B cell (primary cell): ENCODE results near the gene UTP3. TPM values are rescaled to one million over a fixed set of nuclear protein-coding genes. Genes with fewer than 3 reads are reported as not detected.
"Not testable (repeated sequence)": the region's sequence is repeated elsewhere in the genome, so short reads cannot be mapped to it uniquely, and the experiment has no call there.

Source experiments
- ATAC-seq: fragments of 200-7000 bp; cut with Tn5 transposase; one replicate; pipeline ENCODE4 v1.10.0; 2021; ENCODE audit warnings: low read depth, mild to moderate bottlenecking, moderate number of reproducible peaks, moderate library complexity
- CTCF ChIA-PET: fragments of 350-600 bp; sonication (Branson Sonifier 250); formaldehyde crosslinking; loops from one replicate; lab custom pipeline; 2021; ENCODE audit warnings: antibody characterized with exemption, inconsistent platforms; lab: Charles Lee
- POLR2A ChIA-PET: fragments of 350-600 bp; sonication (Branson Sonifier 250); formaldehyde crosslinking; loops from one replicate; lab custom pipeline; 2021; ENCODE audit warnings: antibody characterized with exemption; lab: Charles Lee
- DNase-seq: peaks from one replicate; pipeline ENCODE4 v3.0.0; 2013
- H2AFZ ChIP-seq: 2 replicates; pipeline ENCODE4 v1.6.1; 2012; ENCODE audit warnings: mild to moderate bottlenecking, low read depth, low read length; ENCODE audit not compliant: insufficient read depth, poor library complexity, severe bottlenecking
- H3K27ac ChIP-seq, 2 donors: 1 replicate in 1 of 2; 2 replicates in 1 of 2; pipeline ENCODE4 v1.5.1; 2012 to 2013; ENCODE audit warnings: low read length in 2 of 2, mild to moderate bottlenecking in 2 of 2, moderate library complexity in 1 of 2
- H3K27me3 ChIP-seq, 4 experiments: fragments of 200-600 bp in 1 of 4; sonication (generic) in 1 of 4; replicated peaks in 1 of 4; 1 replicate in 2 of 4; 2 replicates in 2 of 4; pipeline versions ENCODE4 v1.6.1 to v1.7.0; 2013 to 2016; ENCODE audit warnings: low read length in 3 of 4, mild to moderate bottlenecking in 2 of 4, mixed read lengths in 1 of 4, moderate library complexity in 1 of 4; ENCODE audit not compliant: insufficient read depth in 4 of 4, control insufficient read depth in 3 of 4; ENCODE audit errors: control extremely low read depth in 1 of 4
- H3K36me3 ChIP-seq, 2 experiments: replicated peaks in 1 of 2; 1 replicate in 1 of 2; 2 replicates in 1 of 2; pipeline versions ENCODE4 v1.6.1 to v1.7.1; 2013; ENCODE audit warnings: low read length in 1 of 2; ENCODE audit not compliant: insufficient read depth in 2 of 2, control insufficient read depth in 1 of 2; ENCODE audit errors: control extremely low read depth in 1 of 2, extremely low read depth in 1 of 2
- H3K4me1 ChIP-seq, 2 donors: fragments of 200-600 bp in 1 of 2; sonication (generic) in 1 of 2; 1 replicate in 1 of 2; 2 replicates in 1 of 2; pipeline versions ENCODE4 v1.5.1 to v1.6.1; 2013 to 2017; ENCODE audit warnings: low read length in 2 of 2; ENCODE audit not compliant: control insufficient read depth in 2 of 2, insufficient read depth in 2 of 2
- H3K4me2 ChIP-seq: replicated peaks from 2 replicates; pipeline ENCODE3; 2012; ENCODE audit warnings: mild to moderate bottlenecking, low read depth, low read length; ENCODE audit not compliant: poor library complexity, severe bottlenecking
- H3K4me3 ChIP-seq, 5 experiments: fragments of 200-600 bp in 1 of 5; sonication (generic) in 1 of 5; 1 replicate in 3 of 5; 2 replicates in 2 of 5; pipeline versions ENCODE4 v1.5.1 to v1.7.0; 2011 to 2016; ENCODE audit warnings: low read length in 4 of 5, mild to moderate bottlenecking in 4 of 5, low read depth in 2 of 5, control low read depth in 1 of 5, moderate library complexity in 1 of 5; ENCODE audit not compliant: insufficient read depth in 1 of 5; ENCODE audit errors: control extremely low read depth in 1 of 5, extremely low read depth in 1 of 5
- H3K79me2 ChIP-seq: fragments of 200-600 bp; sonication (generic); one replicate; pipeline ENCODE4 v1.6.0; 2016; ENCODE audit warnings: low read length; ENCODE audit not compliant: control insufficient read depth, insufficient read depth
- H3K9ac ChIP-seq: fragments of 200-600 bp; sonication (generic); 2 replicates; pipeline ENCODE4 v1.6.1; 2017; ENCODE audit warnings: mild to moderate bottlenecking, low read length, moderate library complexity
- H3K9me3 ChIP-seq, 3 donors: one replicate each; pipeline versions ENCODE4 v1.6.1 to v1.7.1; 2013; ENCODE audit warnings: low read length in 2 of 3; ENCODE audit not compliant: control insufficient read depth in 2 of 3, insufficient read depth in 1 of 3; ENCODE audit errors: control extremely low read depth in 1 of 3
- H4K20me1 ChIP-seq: 2 replicates; pipeline ENCODE4 v1.6.0; 2012; ENCODE audit warnings: mild to moderate bottlenecking, low read length; ENCODE audit not compliant: insufficient read depth, control insufficient read depth, poor library complexity, severe bottlenecking
- H3K27ac Mint-ChIP-seq: one replicate; pipeline ENCODE4 v1.8.0; 2021; ENCODE audit warnings: mixed read lengths
- H3K27me3 Mint-ChIP-seq: one replicate; pipeline ENCODE4 v1.8.0; 2021; ENCODE audit warnings: mixed read lengths
- H3K4me1 Mint-ChIP-seq: one replicate; pipeline ENCODE4 v1.8.0; 2021; ENCODE audit warnings: mixed read lengths
- H3K4me3 Mint-ChIP-seq: one replicate; pipeline ENCODE4 v1.8.0; 2021; ENCODE audit warnings: mixed read lengths
- H3K9me3 Mint-ChIP-seq: one replicate; pipeline ENCODE4 v1.8.0; 2022; ENCODE audit warnings: mixed read lengths; ENCODE audit not compliant: insufficient read depth
- EZH2 ChIP-seq: IDR thresholded peaks from 2 replicates; pipeline ENCODE4 v1.6.1; 2012; ENCODE audit warnings: borderline replicate concordance, low read depth, mild to moderate bottlenecking, moderate library complexity, low read length; ENCODE audit not compliant: insufficient read depth, poor library complexity, severe bottlenecking
- WGBS: methylation state at CpG from one replicate; pipeline ENCODE4 v1.1.5; 2013; ENCODE audit warnings: missing lambda C conversion rate; ENCODE audit not compliant: insufficient coverage; 5-methylcytosine and 5-hydroxymethylcytosine counted together
- intact Hi-C: fragments of 100-400 bp; cut with micrococcal nuclease; formaldehyde crosslinking; loops from one replicate; pipeline ENCODE4 v1.10.0; 2022
- polyA plus RNA-seq: library from polyadenylated mRNA; depleted of rRNA; stranded (reverse); fragments of >200 nt; gene quantifications from 2 replicates; pipeline ENCODE4 v1.2.3, GENCODE V29; 2012
- total RNA-seq, 2 donors: library from RNA; stranded (reverse); fragments of 120-200 nt in 1 of 2; gene quantifications; 1 replicate in 1 of 2; 2 replicates in 1 of 2; pipeline versions ENCODE4 v1.2.3 to v1.2.4, GENCODE V29; 2013 to 2022
- TF ChIP-seq, protein P1 (sequence below): fragments of 200-600 bp; IDR thresholded peaks from one replicate; pipeline ENCODE4 v1.8.0; 2022; ENCODE audit warnings: antibody characterized with exemption, mild to moderate bottlenecking

UTP3 gene
- total and polyA plus RNA-seq, 2 donors (not counting 1 experiment from before 2014, with no cell fraction given): 6.2 to 42.2 TPM

DNA sequence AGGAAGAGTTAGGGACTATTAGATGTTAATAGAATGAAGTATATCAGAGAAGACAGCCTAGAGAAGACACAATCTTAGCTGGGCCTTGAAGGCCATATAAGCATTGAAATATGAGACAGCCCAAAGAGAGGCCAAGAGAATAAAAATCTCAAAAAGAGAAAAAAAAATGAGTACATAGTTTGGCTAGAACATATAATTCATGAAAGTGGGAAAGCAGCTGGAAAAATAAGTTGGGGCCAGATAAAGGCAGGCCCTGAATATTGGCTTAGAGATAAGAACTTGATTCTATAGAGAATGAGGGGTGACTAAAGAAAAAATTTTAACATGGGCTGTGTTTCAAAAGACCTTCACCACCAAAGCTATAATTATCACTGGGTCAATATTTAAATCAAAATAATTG is 7.4 kb upstream of the UTP3 start:
- DNase-seq: no peak
- CTCF ChIA-PET: interaction anchor here (1.0 to 2.6 kb wide), 4 partner anchors 13 to 32 kb away, joined by 3 to 11 read pairs (median 6); no protein-coding TSS in a partner anchor
- intact Hi-C loops: no loop called here
- H3K4me1 ChIP-seq: peaks cover 49 to 58% of the 10 kb centered on the region in 2 donors
- no peak overlapping the region for H3K4me3 ChIP-seq
- no peaks in the 10 kb centered on the region for H3K36me3 ChIP-seq
- H3K27ac ChIP-seq: peak overlapping the region; percentile 10 to 21
- H2AFZ ChIP-seq: peak overlapping the region; percentile 56
- Mint-ChIP-seq H3K27ac (no peak overlapping the region), H3K4me3 (no peak overlapping the region), H3K4me1 (peaks cover 45% of the 10 kb centered on the region), H3K27me3 (no peaks in the 10 kb centered on the region), H3K9me3 (no peaks in the 10 kb centered on the region)
- no peak for ATAC-seq
- H3K9ac ChIP-seq: peak overlapping the region; percentile 9
- peaks cover 4% of the 10 kb centered on the region for H3K79me2 ChIP-seq
- peak overlapping the region; percentile 40 for H3K4me2 ChIP-seq
- no peaks in the 10 kb centered on the region for H4K20me1 ChIP-seq
- H3K27me3 ChIP-seq: no peaks in the 10 kb centered on the region
- POLR2A ChIA-PET: interaction anchor here (0.7 kb wide), 1 partner anchor 27 kb away, joined by 6 read pairs; no protein-coding TSS in a partner anchor
- no peaks in the 10 kb centered on the region for H3K9me3 ChIP-seq
- TF ChIP-seq, protein P1, sequence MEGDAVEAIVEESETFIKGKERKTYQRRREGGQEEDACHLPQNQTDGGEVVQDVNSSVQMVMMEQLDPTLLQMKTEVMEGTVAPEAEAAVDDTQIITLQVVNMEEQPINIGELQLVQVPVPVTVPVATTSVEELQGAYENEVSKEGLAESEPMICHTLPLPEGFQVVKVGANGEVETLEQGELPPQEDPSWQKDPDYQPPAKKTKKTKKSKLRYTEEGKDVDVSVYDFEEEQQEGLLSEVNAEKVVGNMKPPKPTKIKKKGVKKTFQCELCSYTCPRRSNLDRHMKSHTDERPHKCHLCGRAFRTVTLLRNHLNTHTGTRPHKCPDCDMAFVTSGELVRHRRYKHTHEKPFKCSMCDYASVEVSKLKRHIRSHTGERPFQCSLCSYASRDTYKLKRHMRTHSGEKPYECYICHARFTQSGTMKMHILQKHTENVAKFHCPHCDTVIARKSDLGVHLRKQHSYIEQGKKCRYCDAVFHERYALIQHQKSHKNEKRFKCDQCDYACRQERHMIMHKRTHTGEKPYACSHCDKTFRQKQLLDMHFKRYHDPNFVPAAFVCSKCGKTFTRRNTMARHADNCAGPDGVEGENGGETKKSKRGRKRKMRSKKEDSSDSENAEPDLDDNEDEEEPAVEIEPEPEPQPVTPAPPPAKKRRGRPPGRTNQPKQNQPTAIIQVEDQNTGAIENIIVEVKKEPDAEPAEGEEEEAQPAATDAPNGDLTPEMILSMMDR: no peak
- TF ChIP-seq EZH2: no peak

DNA sequence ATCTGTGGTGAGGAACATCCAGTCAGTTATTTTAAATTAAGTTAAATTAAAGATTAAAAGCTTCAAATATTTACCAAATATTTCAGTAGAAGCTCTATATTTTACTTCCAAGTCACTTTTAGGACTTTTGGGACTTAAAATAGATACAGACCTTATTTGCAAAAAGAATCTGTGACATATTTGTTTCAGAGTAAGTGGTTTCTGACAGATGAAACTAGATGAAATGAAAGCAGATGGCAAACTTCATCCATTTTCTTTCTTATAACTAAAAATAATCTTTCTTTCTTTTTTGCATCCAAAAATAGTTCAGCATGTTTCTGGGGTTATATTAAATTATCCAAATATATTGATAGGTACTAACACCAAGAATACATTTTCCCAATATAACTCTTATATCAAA is 6.6 kb upstream of the UTP3 start:
- H2AFZ ChIP-seq: no peak overlapping the region
- intact Hi-C loops: no loop called here

DNA sequence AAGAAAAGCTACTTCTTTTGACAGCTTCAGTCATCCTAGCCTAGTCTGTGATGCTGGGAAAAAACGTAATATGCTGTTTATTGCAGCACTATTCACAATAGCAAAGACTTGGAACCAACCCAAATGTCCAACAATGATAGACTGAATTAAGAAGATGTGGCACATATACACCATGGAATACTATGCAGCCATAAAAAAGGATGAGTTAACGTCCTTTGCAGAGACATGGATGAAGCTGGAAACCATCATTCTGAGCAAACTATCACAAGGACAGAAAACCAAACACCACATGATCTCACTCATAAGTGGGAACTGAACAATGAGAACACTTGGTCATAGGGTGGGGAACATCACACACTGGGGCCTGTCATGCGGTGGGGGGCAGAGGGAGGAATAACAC is 6.2 kb upstream of the UTP3 start:
- ATAC-seq, H3K4me2 ChIP-seq, DNase-seq, intact Hi-C loops, H3K27ac ChIP-seq, H2AFZ ChIP-seq, H3K27me3 Mint-ChIP-seq, H3K4me3 ChIP-seq, H3K27me3 ChIP-seq, H4K20me1 ChIP-seq, H3K9me3 ChIP-seq, H3K9ac ChIP-seq, H3K4me3 Mint-ChIP-seq, H3K36me3 ChIP-seq, H3K27ac Mint-ChIP-seq, H3K9me3 Mint-ChIP-seq, H3K79me2 ChIP-seq: not testable (repeated sequence)
- CTCF ChIA-PET: interaction anchor here (0.5 to 2.6 kb wide), 4 partner anchors 9 to 34 kb away, joined by 3 to 11 read pairs (median 6); no protein-coding TSS in a partner anchor
- 100% methylated on average over 1 of the region's 3 CpGs for WGBS
- peaks cover 42 to 46% of the 10 kb centered on the region in 2 donors for H3K4me1 ChIP-seq
- POLR2A ChIA-PET: interaction anchor here (0.8 kb wide), 1 partner anchor 76 kb away, joined by 3 read pairs; no protein-coding TSS in a partner anchor
- H3K4me1 Mint-ChIP-seq: peaks cover 35% of the 10 kb centered on the region

More for the DNA sequence above, 6.6 kb upstream of the UTP3 start:
- POLR2A ChIA-PET: interaction anchor here (0.8 kb wide), 1 partner anchor 77 kb away, joined by 3 read pairs; no protein-coding TSS in a partner anchor
- Histone ChIP-seq H3K79me2 (peaks cover 4% of the 10 kb centered on the region), H3K27ac (no peak overlapping the region), H3K4me1 (peaks cover 42 to 50% of the 10 kb centered on the region in 2 donors), H3K4me3 (no peak overlapping the region), H3K4me2 (no peak overlapping the region), H3K27me3 (no peaks in the 10 kb centered on the region), H3K36me3 (no peaks in the 10 kb centered on the region), H3K9ac (no peak overlapping the region), H3K9me3 (no peaks in the 10 kb centered on the region), H4K20me1 (no peaks in the 10 kb centered on the region)
- H3K27ac Mint-ChIP-seq: no peak overlapping the region
- CTCF ChIA-PET: interaction anchor here (0.5 to 2.6 kb wide), 5 partner anchors 10 to 33 kb away, joined by 3 to 11 read pairs (median 4); no protein-coding TSS in a partner anchor
- H3K4me1 Mint-ChIP-seq: peaks cover 39% of the 10 kb centered on the region
- ATAC-seq (no peak), DNase-seq (no peak)
- TF ChIP-seq, protein P1: no peak
- TF ChIP-seq EZH2: no peak
- H3K27me3 Mint-ChIP-seq: no peaks in the 10 kb centered on the region
- H3K9me3 Mint-ChIP-seq: no peaks in the 10 kb centered on the region
- H3K4me3 Mint-ChIP-seq: no peak overlapping the region
